Activated naive CD4-positive, alpha-beta T cell treated with Interleukin-2 at 50 U/mL for 16 hours (primary cell): ENCODE measurements around the gene SLC6A13.
"Not testable (repeated sequence)": the region's sequence is repeated elsewhere in the genome, so short reads cannot be mapped to it uniquely, and the experiment has no call there.

Source experiments
- DNase-seq: peaks from one replicate; pipeline ENCODE4 v3.0.0-alpha.2; 2020

The SLC6A13 gene

DNA sequence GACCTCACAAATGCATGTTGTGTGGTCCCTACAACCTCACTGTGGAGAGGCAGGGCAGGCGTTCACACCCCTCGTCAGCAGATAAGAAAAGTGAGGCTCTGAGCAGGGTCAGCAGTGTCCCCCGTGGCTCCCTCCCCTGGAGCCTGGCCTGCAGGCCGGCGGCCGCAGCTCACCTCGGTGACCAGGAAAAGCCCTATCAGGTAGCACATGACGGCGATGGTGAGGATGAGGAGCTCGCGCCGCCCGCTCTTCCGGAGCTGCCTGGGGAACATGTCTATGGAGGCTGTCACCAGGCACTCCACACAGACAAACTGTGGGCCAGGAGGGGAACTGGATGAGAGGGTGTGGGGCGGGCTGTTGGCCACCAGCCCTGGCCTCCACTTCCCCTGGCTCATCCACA is 66.7 kb downstream of the SLC6A13 start:
- no peak for DNase-seq

DNA sequence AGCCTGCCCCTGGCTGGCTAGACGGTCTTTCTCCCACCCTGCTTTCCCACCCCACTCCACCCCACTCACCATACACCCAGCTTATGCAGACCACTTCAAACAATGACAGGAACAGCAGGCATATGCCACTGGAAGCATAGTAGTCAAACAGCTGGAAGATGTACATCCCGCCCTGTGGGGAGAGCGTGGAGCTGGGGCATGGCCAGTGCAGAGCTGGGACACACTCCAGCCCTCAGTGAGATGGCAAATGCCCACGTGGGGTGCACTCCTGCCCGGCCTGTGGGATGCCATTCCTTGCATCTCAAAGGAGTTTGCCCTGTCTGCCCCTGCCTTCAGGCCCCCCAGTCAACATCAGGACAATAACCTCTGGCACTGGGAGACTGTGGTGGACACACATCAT is 67.5 kb downstream of the SLC6A13 start:
- no peak for DNase-seq

DNA sequence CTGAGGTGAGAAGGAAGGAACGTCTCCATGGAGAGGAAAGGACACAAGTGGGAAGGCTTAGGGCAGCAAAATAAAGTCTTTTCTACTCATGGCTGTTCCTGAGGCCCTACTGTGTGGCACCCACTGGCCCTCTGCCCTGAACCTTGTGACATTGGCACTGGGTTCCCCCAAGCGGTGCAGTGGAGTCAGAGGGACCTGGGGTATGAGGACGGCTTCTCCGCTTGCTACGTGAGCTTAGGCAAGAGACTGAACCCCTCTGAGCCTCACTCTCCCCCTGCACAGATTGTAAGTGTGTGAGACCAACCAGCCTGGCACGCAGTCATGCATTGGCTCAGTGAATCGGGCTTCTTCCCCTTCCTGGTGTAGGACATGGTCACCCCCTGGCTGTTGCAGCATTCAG is 68.4 kb downstream of the SLC6A13 start:
- DNase-seq = no peak

DNA sequence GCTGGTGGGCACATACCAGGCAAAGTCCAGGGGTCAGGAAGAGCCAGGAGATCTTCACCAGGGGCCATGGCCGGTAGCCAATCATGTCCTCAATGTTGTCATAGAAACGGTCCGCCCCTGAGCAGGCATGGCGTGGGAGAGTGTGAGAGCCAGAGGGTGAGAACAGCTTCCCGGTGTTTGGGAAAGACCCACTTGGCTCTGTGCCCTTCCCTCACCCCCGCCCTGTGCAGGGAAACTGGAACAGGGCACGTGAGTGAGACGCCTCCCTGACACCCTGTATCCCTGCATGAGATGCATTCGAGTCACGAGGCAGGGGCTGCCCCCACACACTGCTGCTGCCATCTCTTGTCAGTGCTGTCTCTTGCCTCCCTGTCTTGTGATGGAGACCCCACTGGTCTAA is 69.4 kb downstream of the SLC6A13 start:
- DNase-seq = no peak

GRCh38 chr12:191541-191940 is 71.1 kb downstream of the SLC6A13 start:
- DNase-seq = no peak

DNA sequence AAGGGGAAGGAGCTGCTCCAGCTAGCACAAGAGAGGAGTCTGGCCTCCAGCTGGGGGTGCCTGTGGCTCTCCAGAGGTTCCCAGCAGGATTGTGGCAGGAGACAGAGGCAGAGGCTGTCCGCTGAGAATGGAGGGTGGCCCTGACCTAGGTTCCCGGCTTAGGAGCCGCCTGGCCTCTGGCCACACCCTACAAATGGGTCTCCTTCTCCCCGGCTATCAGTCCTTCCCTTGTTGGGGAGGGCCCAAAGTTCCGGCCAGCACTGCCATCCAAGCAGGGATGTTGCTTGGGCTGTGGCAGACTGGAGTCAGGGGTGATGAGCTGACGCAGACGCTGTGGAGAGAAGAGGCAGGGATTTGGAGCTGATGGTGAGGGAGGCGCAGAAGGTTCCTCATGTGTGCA is 71.8 kb downstream of the SLC6A13 start:
- no peak for DNase-seq

DNA sequence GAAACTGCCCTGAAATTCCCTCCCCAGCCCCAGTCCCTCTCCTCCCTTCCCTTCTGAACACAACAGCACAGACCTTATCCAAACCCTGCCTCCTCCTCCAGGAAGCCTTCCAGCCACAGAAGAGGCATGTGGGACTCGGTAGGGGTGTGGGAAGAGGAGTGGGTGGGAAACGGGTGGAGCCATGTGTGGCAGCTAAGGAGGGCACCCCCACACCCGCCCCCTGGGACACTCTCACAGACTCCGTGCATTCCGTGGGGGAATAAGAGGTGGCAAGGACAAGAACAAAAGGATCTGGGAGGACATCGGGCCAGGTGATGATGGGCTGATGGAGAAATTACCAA is 73.0 kb downstream of the SLC6A13 start:
- no peak for DNase-seq

- peak; percentile 24 for DNase-seq
Measured at GRCh38 chr12:188910-189621, 73.6 kb downstream of the SLC6A13 start.

- not testable (repeated sequence) for DNase-seq
Measured at GRCh38 chr12:187986-188909, 74.4 kb downstream of the SLC6A13 start.

GRCh38 chr12:186006-186625 is 76.5 kb downstream of the SLC6A13 start:
- no peak for DNase-seq

- DNase-seq = no peak
Measured at GRCh38 chr12:185576-185955, 77.1 kb downstream of the SLC6A13 start.

DNA sequence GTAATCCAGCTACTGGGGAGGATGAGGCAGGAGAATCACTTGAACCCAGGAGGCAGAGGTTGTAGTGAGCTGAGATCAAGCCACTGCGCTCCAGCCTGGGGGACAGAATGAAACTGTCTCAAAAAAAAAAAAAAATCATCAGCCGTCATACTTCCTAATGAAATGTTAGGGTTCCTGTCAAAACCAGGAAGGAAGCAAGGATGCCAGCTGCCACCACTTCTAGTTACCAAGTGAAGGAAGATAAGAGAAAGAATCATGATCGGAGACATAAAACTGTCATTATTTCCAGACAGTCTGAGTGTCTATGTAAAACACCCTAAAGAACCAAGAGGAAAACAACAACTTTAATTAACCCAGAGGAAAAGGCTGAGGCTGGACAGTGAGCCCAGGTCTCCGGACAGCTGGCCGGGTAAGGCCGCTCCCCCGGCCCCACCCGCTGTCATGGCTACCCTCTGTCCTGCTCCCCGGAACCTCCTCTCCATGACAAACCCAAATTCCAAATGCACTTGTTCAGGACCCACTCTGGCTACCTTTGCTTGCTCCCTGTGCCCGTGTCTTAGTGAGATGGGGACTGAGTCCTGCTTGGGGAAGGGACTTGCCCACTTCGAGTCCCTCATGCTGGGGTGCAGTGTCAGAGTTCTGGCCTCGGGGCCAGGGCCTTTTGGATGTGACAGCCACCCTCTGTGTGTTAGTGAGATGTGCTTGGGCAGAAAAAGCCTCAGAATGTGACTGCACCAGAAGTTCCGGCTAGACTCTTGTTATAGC is 77.6 kb downstream of the SLC6A13 start:
- no peak for DNase-seq

DNA sequence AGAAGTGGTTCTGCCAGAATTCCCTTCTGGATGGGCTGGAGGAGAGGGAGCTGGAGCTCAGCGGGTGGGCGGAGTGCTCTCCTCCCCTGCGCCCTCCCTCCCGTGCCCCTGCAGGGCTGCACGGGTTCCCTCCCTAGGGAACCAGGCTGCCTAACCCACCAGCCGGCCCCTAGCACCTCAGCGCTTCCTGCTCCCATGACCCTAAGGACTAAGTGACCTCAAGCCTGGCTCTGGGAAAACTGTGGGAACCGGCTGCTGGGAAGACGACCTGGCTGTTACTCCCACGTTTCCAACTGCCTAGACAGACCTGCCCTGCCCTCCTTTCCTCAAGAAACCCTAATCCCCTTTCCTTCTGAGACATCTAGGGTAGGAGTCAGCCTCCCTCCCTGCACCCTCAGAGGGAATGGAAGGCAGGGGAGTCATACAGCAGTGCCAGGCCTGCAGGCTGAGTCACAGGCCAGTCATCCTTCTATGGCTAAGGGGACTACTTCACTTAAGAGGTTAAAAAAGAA is 80.2 kb downstream of the SLC6A13 start:
- no peak for DNase-seq

GRCh38 chr12:181921-182320 is 80.7 kb downstream of the SLC6A13 start:
- no peak for DNase-seq

DNA sequence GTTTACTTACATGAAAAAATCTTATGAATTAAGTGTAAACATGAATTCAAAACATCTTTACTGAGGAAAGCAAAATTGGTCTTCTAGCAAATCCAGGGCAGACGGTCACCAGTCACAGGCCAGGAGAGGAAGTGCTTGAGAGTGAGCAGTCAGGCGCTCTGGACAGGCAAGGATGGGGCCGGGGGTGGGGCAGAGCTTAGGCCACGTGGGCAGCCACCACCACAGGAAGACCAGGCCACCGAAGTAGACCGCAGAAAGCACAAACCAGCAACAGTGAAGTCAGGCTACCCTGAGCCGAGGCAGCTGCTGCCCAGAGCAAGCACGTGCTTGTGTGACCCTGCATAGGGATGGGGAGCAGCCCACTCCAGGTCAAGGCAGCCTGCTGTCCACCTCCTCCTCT is 82.2 kb downstream of the SLC6A13 start:
- DNase-seq = no peak

DNA sequence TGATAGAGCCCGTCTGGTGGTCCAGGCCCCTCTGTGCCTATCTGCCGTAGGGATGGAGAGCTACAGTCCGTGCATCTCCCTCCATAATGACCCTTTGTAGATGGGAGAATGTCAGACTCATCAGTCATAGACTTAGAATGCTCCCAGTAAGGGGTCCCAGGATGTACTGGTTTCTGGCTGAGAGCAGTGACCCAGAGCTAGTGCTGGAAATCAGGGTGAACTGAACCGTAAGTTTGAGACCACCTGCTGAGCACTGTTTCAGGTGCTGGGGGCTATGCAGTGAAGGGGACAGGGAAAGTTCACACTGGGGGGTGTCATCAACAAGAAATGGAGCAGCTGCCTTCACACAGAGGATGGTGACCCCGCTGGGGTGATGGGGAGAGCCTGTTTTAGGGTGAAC is 82.8 kb downstream of the SLC6A13 start:
- DNase-seq = no peak

- no peak for DNase-seq
Measured at GRCh38 chr12:179131-179884, 83.3 kb downstream of the SLC6A13 start.

- DNase-seq = no peak
Measured at GRCh38 chr12:178829-179109, 83.9 kb downstream of the SLC6A13 start.

DNA sequence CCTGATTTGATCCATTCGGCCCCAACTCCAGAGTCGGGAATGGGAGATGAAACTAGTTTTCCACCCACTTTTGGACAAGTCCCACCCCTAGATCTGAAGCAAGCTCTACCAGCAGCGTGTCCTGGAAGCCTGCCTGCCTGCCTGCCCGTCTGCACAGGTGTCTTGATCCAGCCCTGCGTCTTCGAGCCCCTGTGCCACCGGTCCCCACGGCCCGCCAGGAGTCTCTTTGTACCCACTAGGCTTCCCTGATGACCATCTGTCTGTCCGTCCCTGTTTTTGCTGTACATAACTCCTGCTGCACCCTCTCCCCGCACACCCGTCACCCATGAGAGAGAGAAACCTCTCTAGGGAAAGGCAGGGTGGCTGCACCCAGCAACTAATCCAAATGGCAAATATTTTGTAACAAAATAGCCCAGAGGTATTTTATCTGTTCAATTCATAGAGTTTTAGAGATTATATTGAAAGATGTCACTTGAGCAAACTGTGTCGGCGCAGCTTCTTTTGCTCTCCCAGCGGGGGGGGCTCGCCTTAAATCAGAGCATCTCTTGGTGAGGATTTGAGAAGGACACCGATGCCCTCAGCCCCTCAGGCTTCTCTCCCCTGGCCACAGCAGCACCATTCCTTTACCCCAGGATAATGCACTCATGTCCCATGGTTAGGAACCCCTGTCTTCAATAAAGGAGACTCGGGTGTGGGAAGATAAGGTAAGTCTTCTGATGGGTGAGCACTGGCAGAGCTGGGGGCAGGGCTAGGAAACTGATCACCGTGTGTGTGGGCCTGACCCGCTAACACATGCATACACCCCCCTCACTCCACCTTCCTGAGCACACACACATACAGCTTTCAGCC is 84.4 kb downstream of the SLC6A13 start:
- DNase-seq = no peak

DNA sequence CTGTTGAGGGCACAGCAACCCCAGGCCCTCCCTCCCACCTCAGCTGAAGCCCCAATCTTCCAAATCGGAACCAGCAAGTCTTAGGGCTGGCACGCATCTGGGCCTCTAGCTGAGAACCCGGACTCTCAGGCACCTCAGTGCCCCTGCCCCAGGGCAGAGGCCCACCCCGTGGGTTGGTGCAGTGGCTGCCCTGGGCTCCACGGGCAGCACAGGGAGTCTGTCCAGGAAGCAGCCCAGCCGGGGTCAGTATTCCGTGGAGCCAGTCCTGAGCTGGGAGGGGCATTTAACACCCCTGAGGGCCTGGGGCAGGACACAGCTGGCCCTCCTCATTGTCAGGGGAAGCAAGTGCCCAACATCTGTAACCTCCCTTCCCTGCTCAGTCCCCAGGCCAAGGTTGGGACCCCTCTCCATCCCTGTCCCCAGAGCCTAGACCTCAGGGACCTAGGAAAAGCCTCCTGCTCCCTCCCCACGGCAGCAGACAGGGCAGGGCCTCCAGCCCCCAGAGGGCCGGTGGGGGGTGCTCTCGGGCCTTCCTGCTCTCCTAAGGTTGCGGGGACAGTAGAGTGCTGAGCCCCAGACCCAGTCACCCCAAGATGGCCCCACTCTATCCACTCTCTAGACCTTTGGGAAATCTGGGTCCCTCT is 85.2 kb downstream of the SLC6A13 start:
- no peak for DNase-seq
